CD8-positive, alpha-beta memory T cell (primary cell): Measurements from ENCODE around the gene PIGN. TPM values are rescaled to one million over a fixed set of nuclear protein-coding genes. Genes with fewer than 3 reads are reported as not detected.
A peak's percentile ranks its signal among the peaks of the same experiment; 100 is the strongest.
"Not testable (repeated sequence)": the region's sequence is repeated elsewhere in the genome, so short reads cannot be mapped to it uniquely, and the experiment has no call there.

ENCODE experiments used
- CTCF ChIA-PET: fragments of 350-600 bp; sonication (Branson Sonifier 250); formaldehyde crosslinking; loops from one replicate; lab custom pipeline; 2021; ENCODE audit warnings: antibody characterized with exemption; lab: Charles Lee
- POLR2A ChIA-PET: fragments of 350-600 bp; sonication (Branson Sonifier 250); formaldehyde crosslinking; loops from one replicate; lab custom pipeline; 2021; ENCODE audit warnings: antibody characterized with exemption; lab: Charles Lee
- DNase-seq, 5 donors: peaks; one replicate each; pipeline versions ENCODE4 v3.0.0 to v3.0.0-alpha.2; 2020 to 2022; ENCODE audit warnings: mixed read lengths in 1 of 5
- H3K27ac ChIP-seq: one replicate; pipeline ENCODE4 v1.7.0; 2013; ENCODE audit warnings: low read depth, mild to moderate bottlenecking, low read length, moderate library complexity
- H3K27me3 ChIP-seq: 2 replicates; pipeline ENCODE4 v1.7.0; 2013; ENCODE audit warnings: low read length, mild to moderate bottlenecking; ENCODE audit not compliant: insufficient read depth, poor library complexity, severe bottlenecking
- H3K36me3 ChIP-seq: 2 replicates; pipeline ENCODE4 v1.7.0; 2013; ENCODE audit warnings: mild to moderate bottlenecking, low read length, moderate library complexity; ENCODE audit not compliant: insufficient read depth
- H3K4me1 ChIP-seq: 2 replicates; pipeline ENCODE4 v1.7.0; 2013; ENCODE audit warnings: mild to moderate bottlenecking, low read length, moderate library complexity; ENCODE audit not compliant: insufficient read depth
- H3K4me3 ChIP-seq: 2 replicates; pipeline ENCODE4 v1.7.0; 2013; ENCODE audit warnings: mild to moderate bottlenecking, low read length
- H3K9me3 ChIP-seq: 2 replicates; pipeline ENCODE4 v1.7.0; 2013; ENCODE audit warnings: mild to moderate bottlenecking, low read length
- H3K27ac Mint-ChIP-seq, 8 donors: one replicate each; pipeline ENCODE4 v1.8.0; 2020 to 2021; ENCODE audit warnings: mixed read lengths in 8 of 8, mild to moderate bottlenecking in 6 of 8, inconsistent platforms in 3 of 8, moderate library complexity in 3 of 8
- H3K27me3 Mint-ChIP-seq, 2 donors: one replicate each; pipeline ENCODE4 v1.8.0; 2020 to 2021; ENCODE audit warnings: mixed read lengths in 2 of 2, mild to moderate bottlenecking in 1 of 2, moderate library complexity in 1 of 2
- H3K36me3 Mint-ChIP-seq, 3 donors: one replicate each; pipeline ENCODE4 v1.8.0; 2020 to 2021; ENCODE audit warnings: mixed read lengths in 3 of 3, inconsistent platforms in 1 of 3, mild to moderate bottlenecking in 1 of 3
- H3K4me1 Mint-ChIP-seq, 3 donors: one replicate each; pipeline ENCODE4 v1.8.0; 2020 to 2021; ENCODE audit warnings: mixed read lengths in 3 of 3, inconsistent platforms in 1 of 3, mild to moderate bottlenecking in 1 of 3
- H3K4me3 Mint-ChIP-seq, 7 donors: one replicate each; pipeline ENCODE4 v1.8.0; 2020 to 2021; ENCODE audit warnings: mixed read lengths in 7 of 7, mild to moderate bottlenecking in 6 of 7, moderate library complexity in 4 of 7, inconsistent platforms in 2 of 7
- H3K9me3 Mint-ChIP-seq, 5 donors: one replicate each; pipeline ENCODE4 v1.8.0; 2020 to 2022; ENCODE audit warnings: mixed read lengths in 5 of 5, mild to moderate bottlenecking in 3 of 5, moderate library complexity in 2 of 5, inconsistent platforms in 1 of 5
- polyA plus RNA-seq: library from polyadenylated mRNA; unstranded; fragments of 300-500 nt; fragmentation: Illumina TruSeq; gene quantifications from one replicate; pipeline ENCODE4 v1.2.3, GENCODE V29; 2021
- total RNA-seq, 2 experiments: library from RNA; stranded (reverse); gene quantifications; one replicate each; pipeline ENCODE4 v1.2.3, GENCODE V29; 2021

The PIGN gene
- total and polyA plus RNA-seq, 3 experiments from 2014 or later, result 11.4 to 24.2 (median 23.2) TPM

- no peak overlapping the region for H3K27ac ChIP-seq
- no peaks in the 10 kb centered on the region for H3K4me1 ChIP-seq
- POLR2A ChIA-PET, result no interaction called here
- Mint-ChIP-seq H3K27ac (no peak overlapping the region), H3K9me3 (peaks cover 7 to 17% (median 9%) of the 10 kb centered on the region in 5 donors), H3K36me3 (peaks cover 11 to 43% (median 33%) of the 10 kb centered on the region in 3 donors), H3K4me1 (no peaks in the 10 kb centered on the region), H3K27me3 (no peaks in the 10 kb centered on the region), H3K4me3 (no peak overlapping the region)
- DNase-seq, result no peak
- CTCF ChIA-PET, result interaction anchor here (1.3 kb wide), 1 partner anchor 13 kb away, joined by 3 read pairs; no protein-coding TSS in a partner anchor
- no peaks in the 10 kb centered on the region for H3K27me3 ChIP-seq
- no peak overlapping the region for H3K4me3 ChIP-seq
- no peaks in the 10 kb centered on the region for H3K9me3 ChIP-seq
- H3K36me3 ChIP-seq, result no peaks in the 10 kb centered on the region
Observed at GRCh38 chr18:62044490-62045000, 142.3 kb downstream of the PIGN start.

- Mint-ChIP-seq H3K27ac (no peak overlapping the region), H3K4me3 (no peak overlapping the region), H3K9me3 (no peaks in the 10 kb centered on the region), H3K4me1 (peaks cover 0 to 16% (median 7%) of the 10 kb centered on the region in 3 donors), H3K36me3 (peaks cover 5 to 14% (median 9%) of the 10 kb centered on the region in 3 donors), H3K27me3 (no peaks in the 10 kb centered on the region)
- Histone ChIP-seq H3K4me1 (no peaks in the 10 kb centered on the region), H3K27me3 (no peaks in the 10 kb centered on the region), H3K4me3 (no peak overlapping the region), H3K36me3 (no peaks in the 10 kb centered on the region), H3K27ac (no peak overlapping the region), H3K9me3 (no peaks in the 10 kb centered on the region)
- CTCF ChIA-PET, result no interaction called here
- POLR2A ChIA-PET, result no interaction called here
- DNase-seq, result no peak
Observed at GRCh38 chr18:62037989-62038778, 148.7 kb downstream of the PIGN start.

- H3K27me3 Mint-ChIP-seq, result peaks cover 0 to under 1% of the 10 kb centered on the region in 2 donors
- Histone ChIP-seq H3K4me1 (peaks cover 5% of the 10 kb centered on the region), H3K9me3 (no peaks in the 10 kb centered on the region), H3K36me3 (no peaks in the 10 kb centered on the region), H3K27ac (no peak overlapping the region), H3K4me3 (no peak overlapping the region), H3K27me3 (no peaks in the 10 kb centered on the region)
- H3K4me1 Mint-ChIP-seq, result peaks cover 0 to 24% (median 12%) of the 10 kb centered on the region in 3 donors
- no peak for DNase-seq
- CTCF ChIA-PET, result no interaction called here
- H3K9me3 Mint-ChIP-seq, result no peaks in the 10 kb centered on the region
- POLR2A ChIA-PET, result no interaction called here
- H3K4me3 Mint-ChIP-seq, result no peak overlapping the region
- H3K36me3 Mint-ChIP-seq, result peaks cover 3 to 8% (median 5%) of the 10 kb centered on the region in 3 donors
- H3K27ac Mint-ChIP-seq, result peak overlapping the region in 1 of 8 donors; percentile 65
Observed at GRCh38 chr18:62037012-62037742, 149.7 kb downstream of the PIGN start.

GRCh38 chr18:62034286-62034685 lies 152.6 kb downstream of the PIGN start:
- H3K9me3 Mint-ChIP-seq, H3K27me3 ChIP-seq, H3K36me3 ChIP-seq, H3K9me3 ChIP-seq, H3K27ac Mint-ChIP-seq, H3K27me3 Mint-ChIP-seq, H3K4me3 Mint-ChIP-seq, CTCF ChIA-PET, H3K4me3 ChIP-seq, H3K27ac ChIP-seq, H3K4me1 ChIP-seq, H3K36me3 Mint-ChIP-seq, POLR2A ChIA-PET, DNase-seq: not testable (repeated sequence)
- peaks cover 0 to 24% (median 12%) of the 10 kb centered on the region in 3 donors for H3K4me1 Mint-ChIP-seq

GRCh38 chr18:62033756-62034155 lies 153.1 kb downstream of the PIGN start:
- no peak overlapping the region for H3K4me3 Mint-ChIP-seq
- no peak for DNase-seq
- ChIA-PET POLR2A (no interaction called here), CTCF (no interaction called here)
- Histone ChIP-seq H3K27ac (no peak overlapping the region), H3K4me3 (no peak overlapping the region), H3K4me1 (peaks cover 5% of the 10 kb centered on the region), H3K9me3 (no peaks in the 10 kb centered on the region), H3K27me3 (no peaks in the 10 kb centered on the region), H3K36me3 (no peaks in the 10 kb centered on the region)
- peaks cover 0 to 2% (median 0%) of the 10 kb centered on the region in 5 donors for H3K9me3 Mint-ChIP-seq
- no peaks in the 10 kb centered on the region for H3K36me3 Mint-ChIP-seq
- no peak overlapping the region for H3K27ac Mint-ChIP-seq
- H3K27me3 Mint-ChIP-seq, result peaks cover 3 to 7% of the 10 kb centered on the region in 2 donors
- peaks cover 0 to 24% (median 12%) of the 10 kb centered on the region in 3 donors for H3K4me1 Mint-ChIP-seq

GRCh38 chr18:62033207-62033606 lies 153.6 kb downstream of the PIGN start:
- Histone ChIP-seq H3K27ac (no peak overlapping the region), H3K4me3 (no peak overlapping the region), H3K27me3 (no peaks in the 10 kb centered on the region), H3K9me3 (no peaks in the 10 kb centered on the region), H3K36me3 (no peaks in the 10 kb centered on the region), H3K4me1 (peaks cover 5% of the 10 kb centered on the region)
- POLR2A ChIA-PET, result no interaction called here
- peak in 1 of 5 donors; percentile 1 for DNase-seq
- Mint-ChIP-seq H3K9me3 (peaks cover 0 to 2% (median 0%) of the 10 kb centered on the region in 5 donors), H3K4me1 (peaks cover 0 to 24% (median 12%) of the 10 kb centered on the region in 3 donors), H3K4me3 (no peak overlapping the region), H3K36me3 (no peaks in the 10 kb centered on the region), H3K27me3 (peaks cover 3 to 7% of the 10 kb centered on the region in 2 donors), H3K27ac (peak overlapping the region in 1 of 8 donors; percentile 85)
- CTCF ChIA-PET, result no interaction called here

GRCh38 chr18:62030091-62030985 lies 156.5 kb downstream of the PIGN start:
- no peaks in the 10 kb centered on the region for H3K36me3 ChIP-seq
- no peak overlapping the region for H3K27ac ChIP-seq
- no peaks in the 10 kb centered on the region for H3K36me3 Mint-ChIP-seq
- CTCF ChIA-PET, result no interaction called here
- H3K27ac Mint-ChIP-seq, result no peak overlapping the region
- no peaks in the 10 kb centered on the region for H3K9me3 ChIP-seq
- H3K4me3 Mint-ChIP-seq, result no peak overlapping the region
- POLR2A ChIA-PET, result no interaction called here
- no peak for DNase-seq
- H3K4me1 ChIP-seq, result peaks cover 5% of the 10 kb centered on the region
- H3K9me3 Mint-ChIP-seq, result peaks cover 0 to 2% (median 0%) of the 10 kb centered on the region in 5 donors
- no peaks in the 10 kb centered on the region for H3K27me3 ChIP-seq
- H3K4me1 Mint-ChIP-seq, result peaks cover 0 to 24% (median 9%) of the 10 kb centered on the region in 3 donors
- peaks cover 6 to 15% of the 10 kb centered on the region in 2 donors for H3K27me3 Mint-ChIP-seq
- H3K4me3 ChIP-seq, result no peak overlapping the region
